Neutrophil (primary cell): ENCODE results near the gene UBQLN4.

Experiments
- H3K27ac ChIP-seq: fragments of 200-600 bp; sonication (generic); 2 replicates; pipeline ENCODE4 v1.5.1; 2016; ENCODE audit warnings: mild to moderate bottlenecking, moderate library complexity
- H3K27me3 ChIP-seq: fragments of 200-600 bp; sonication (generic); 2 replicates; pipeline ENCODE4 v1.6.0; 2016; ENCODE audit warnings: mild to moderate bottlenecking
- H3K36me3 ChIP-seq: fragments of 200-600 bp; sonication (generic); 2 replicates; pipeline ENCODE4 v1.5.1; 2017
- H3K4me1 ChIP-seq, 2 experiments: fragments of 200-600 bp in 1 of 2; sonication (generic) in 1 of 2; 1 replicate in 1 of 2; 2 replicates in 1 of 2; pipeline versions ENCODE4 v1.5.1 to v1.6.1; 2013 to 2016; ENCODE audit warnings: low read depth in 1 of 2, low read length in 1 of 2, mild to moderate bottlenecking in 1 of 2, moderate library complexity in 1 of 2; ENCODE audit not compliant: control insufficient read depth in 1 of 2, insufficient read depth in 1 of 2
- H3K4me3 ChIP-seq, 2 experiments: fragments of 200-600 bp in 1 of 2; sonication (generic) in 1 of 2; 1 replicate in 1 of 2; 2 replicates in 1 of 2; pipeline ENCODE4 v1.5.1; 2013 to 2016; ENCODE audit warnings: low read depth in 1 of 2, low read length in 1 of 2, mild to moderate bottlenecking in 1 of 2, moderate library complexity in 1 of 2
- H3K9me3 ChIP-seq: fragments of 200-600 bp; sonication (generic); 2 replicates; pipeline ENCODE4 v1.5.1; 2016
- TF ChIP-seq, protein P1 (sequence below): fragments of 200-600 bp; sonication (generic); IDR thresholded peaks from 2 replicates; pipeline ENCODE4 v1.5.1; 2016; ENCODE audit warnings: antibody characterized with exemption

The UBQLN4 gene

DNA sequence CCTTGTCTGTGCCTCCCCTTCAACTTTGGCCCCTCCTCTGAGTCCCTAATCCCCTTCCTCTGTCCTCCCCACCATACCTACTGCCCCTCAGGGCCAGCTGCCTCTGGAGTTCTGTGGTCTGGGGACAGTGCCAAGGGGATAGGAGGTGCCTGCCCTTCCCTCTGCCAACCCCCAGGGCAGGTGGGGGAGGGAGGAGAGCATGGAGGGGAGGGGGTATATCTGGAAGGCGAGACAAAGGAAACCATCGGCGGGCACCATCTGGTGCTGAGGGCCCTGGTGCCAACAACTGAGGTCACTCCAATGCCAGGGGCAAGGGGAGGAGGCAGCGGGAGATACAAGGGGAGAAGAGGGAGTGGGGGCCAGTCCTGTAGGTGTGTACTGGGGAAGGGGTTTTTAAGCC, 16.9 kb upstream of the UBQLN4 start:
- H3K4me3 ChIP-seq: no peak overlapping the region
- H3K9me3 ChIP-seq: no peaks in the 10 kb centered on the region
- H3K36me3 ChIP-seq: no peaks in the 10 kb centered on the region
- H3K27me3 ChIP-seq: peaks cover 12% of the 10 kb centered on the region
- TF ChIP-seq, protein P1, sequence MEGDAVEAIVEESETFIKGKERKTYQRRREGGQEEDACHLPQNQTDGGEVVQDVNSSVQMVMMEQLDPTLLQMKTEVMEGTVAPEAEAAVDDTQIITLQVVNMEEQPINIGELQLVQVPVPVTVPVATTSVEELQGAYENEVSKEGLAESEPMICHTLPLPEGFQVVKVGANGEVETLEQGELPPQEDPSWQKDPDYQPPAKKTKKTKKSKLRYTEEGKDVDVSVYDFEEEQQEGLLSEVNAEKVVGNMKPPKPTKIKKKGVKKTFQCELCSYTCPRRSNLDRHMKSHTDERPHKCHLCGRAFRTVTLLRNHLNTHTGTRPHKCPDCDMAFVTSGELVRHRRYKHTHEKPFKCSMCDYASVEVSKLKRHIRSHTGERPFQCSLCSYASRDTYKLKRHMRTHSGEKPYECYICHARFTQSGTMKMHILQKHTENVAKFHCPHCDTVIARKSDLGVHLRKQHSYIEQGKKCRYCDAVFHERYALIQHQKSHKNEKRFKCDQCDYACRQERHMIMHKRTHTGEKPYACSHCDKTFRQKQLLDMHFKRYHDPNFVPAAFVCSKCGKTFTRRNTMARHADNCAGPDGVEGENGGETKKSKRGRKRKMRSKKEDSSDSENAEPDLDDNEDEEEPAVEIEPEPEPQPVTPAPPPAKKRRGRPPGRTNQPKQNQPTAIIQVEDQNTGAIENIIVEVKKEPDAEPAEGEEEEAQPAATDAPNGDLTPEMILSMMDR: no peak
- peaks cover 0 to 6% of the 10 kb centered on the region in 2 experiments for H3K4me1 ChIP-seq
- H3K27ac ChIP-seq: no peak overlapping the region

DNA sequence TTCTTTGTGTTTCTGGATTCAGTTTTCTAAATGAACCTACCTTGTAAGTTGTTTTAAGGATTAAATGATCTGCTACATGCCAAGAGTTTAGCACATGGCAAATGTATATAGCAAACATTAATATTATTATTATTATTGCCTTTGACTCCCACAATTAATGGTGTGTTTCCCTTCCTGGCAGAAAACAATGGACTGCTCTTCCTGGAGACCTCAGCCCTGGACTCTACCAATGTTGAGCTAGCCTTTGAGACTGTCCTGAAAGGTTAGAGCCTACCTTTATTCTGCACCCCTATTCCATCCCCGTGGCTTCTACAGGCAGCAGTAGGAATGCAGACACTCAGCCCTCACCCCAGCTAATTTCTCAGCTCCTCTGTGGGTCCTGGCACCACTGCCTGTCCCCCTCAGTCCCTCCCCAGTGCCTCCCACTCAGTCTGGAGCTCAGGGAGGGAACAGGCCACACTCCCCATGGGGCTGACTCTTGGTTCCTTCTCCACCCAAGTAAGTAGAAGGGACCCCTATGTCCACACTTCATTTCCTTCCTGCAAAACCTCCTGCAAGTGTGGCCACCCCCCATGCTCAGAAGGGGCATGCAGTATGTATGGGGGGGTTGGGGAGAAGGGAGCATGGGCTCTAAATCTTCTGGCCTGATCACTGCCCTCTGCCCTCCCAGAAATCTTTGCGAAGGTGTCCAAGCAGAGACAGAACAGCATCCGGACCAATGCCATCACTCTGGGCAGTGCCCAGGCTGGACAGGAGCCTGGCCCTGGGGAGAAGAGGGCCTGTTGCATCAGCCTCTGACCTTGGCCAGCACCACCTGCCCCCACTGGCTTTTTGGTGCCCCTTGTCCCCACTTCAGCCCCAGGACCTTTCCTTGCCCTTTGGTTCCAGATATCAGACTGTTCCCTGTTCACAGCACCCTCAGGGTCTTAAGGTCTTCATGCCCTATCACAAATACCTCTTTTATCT, 16.2 kb upstream of the UBQLN4 start:
- Histone ChIP-seq H3K9me3 (no peaks in the 10 kb centered on the region), H3K4me3 (no peak overlapping the region), H3K27ac (no peak overlapping the region), H3K27me3 (peaks cover 5% of the 10 kb centered on the region), H3K36me3 (no peaks in the 10 kb centered on the region), H3K4me1 (peaks cover 0 to 6% of the 10 kb centered on the region in 2 experiments)
- TF ChIP-seq, protein P1: no peak

DNA sequence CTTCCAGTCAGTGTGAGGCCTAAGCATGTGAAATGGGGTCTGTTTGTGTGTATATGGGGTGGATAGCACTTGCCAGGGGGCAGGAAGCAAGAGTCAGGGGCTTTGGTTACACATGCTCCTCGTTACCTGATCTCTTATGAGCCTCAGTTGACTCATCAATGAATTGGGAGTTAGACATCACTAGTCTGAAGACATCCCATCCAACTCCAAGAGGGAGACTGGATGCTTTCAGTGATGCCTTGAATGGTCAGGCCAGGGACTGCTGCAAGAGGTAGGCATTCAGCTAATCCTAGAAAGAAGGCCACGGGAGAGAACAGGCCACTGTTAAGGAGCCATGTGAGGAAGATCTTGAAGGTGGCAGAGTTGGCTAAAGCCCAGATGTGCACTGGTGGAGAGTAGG, 13.7 kb upstream of the UBQLN4 start:
- Histone ChIP-seq H3K4me3 (no peak overlapping the region), H3K9me3 (no peaks in the 10 kb centered on the region), H3K27ac (no peak overlapping the region), H3K27me3 (no peaks in the 10 kb centered on the region), H3K36me3 (no peaks in the 10 kb centered on the region), H3K4me1 (peaks cover 4 to 10% of the 10 kb centered on the region in 2 experiments)
- TF ChIP-seq, protein P1: no peak

DNA sequence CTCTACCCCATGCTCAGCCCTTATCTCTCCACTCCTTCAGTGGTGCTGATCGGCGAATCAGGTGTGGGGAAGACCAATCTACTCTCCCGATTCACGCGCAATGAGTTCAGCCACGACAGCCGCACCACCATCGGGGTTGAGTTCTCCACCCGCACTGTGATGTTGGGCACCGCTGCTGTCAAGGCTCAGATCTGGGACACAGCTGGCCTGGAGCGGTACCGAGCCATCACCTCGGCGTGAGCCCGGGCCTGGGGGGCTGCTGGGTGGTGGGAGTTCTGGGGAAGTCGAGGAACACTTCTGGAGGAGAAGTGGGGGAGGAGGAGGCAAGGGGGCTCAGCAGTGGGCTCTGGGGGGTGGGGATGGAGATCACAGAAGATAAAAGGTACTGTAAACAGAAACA, 12.3 kb upstream of the UBQLN4 start:
- H3K9me3 ChIP-seq: no peaks in the 10 kb centered on the region
- H3K27ac ChIP-seq: no peak overlapping the region
- H3K4me1 ChIP-seq: peaks cover 5 to 13% of the 10 kb centered on the region in 2 experiments
- no peak overlapping the region for H3K4me3 ChIP-seq
- no peaks in the 10 kb centered on the region for H3K36me3 ChIP-seq
- H3K27me3 ChIP-seq: no peaks in the 10 kb centered on the region
- TF ChIP-seq, protein P1: no peak

DNA sequence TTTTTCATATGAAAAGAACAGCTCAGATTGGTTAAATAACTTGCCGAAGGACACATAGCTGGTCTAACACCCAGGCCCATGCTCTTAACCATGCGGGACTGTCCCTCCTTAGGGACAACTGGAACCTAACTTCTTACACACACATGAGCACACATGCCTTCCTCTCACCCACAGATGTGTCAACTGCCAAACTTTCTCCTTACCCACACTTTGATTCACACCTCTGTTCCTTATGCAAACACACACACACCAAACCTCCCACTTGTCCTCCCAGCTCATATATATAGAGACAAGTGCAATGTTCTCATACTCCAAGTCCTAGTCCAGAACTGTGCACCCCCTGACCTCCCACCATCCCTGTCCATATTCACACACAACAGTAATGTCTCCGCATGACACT, 11.6 kb upstream of the UBQLN4 start:
- Histone ChIP-seq H3K27me3 (no peaks in the 10 kb centered on the region), H3K4me3 (no peak overlapping the region), H3K27ac (no peak overlapping the region), H3K9me3 (no peaks in the 10 kb centered on the region), H3K4me1 (peaks cover 5 to 13% of the 10 kb centered on the region in 2 experiments), H3K36me3 (no peaks in the 10 kb centered on the region)
- TF ChIP-seq, protein P1: no peak
